Measurements from ENCODE around the gene TNS1.

GRCh38 chr2:217948897-217949296, 53.9 kb downstream of the TNS1 start:
- no peak for TF ChIP-seq CTCF (IDR thresholded peaks at IDR 0.05)
- TF ChIP-seq EZH2 (IDR thresholded peaks at IDR 0.05): no peak
- no peak for TF ChIP-seq EZH2phosphoT487 (IDR thresholded peaks at IDR 0.05)
